ENCODE measurements around the gene TRAPPC12. TPM values are rescaled to one million over a fixed set of nuclear protein-coding genes. Genes with fewer than 3 reads are reported as not detected.

Gene TRAPPC12
- polyA plus RNA-seq, 1 donor: 83.0 TPM

- no peak for DNase-seq
These were observed 30.2 kb downstream of the TRAPPC12 start for GRCh38 chr2:3409627-3410170.

- DNase-seq: no peak
These were observed 31.6 kb downstream of the TRAPPC12 start for GRCh38 chr2:3411103-3411502.

- DNase-seq: no peak
These were observed 34.2 kb downstream of the TRAPPC12 start for GRCh38 chr2:3413697-3414096.

- no peak for DNase-seq
These were observed 34.8 kb downstream of the TRAPPC12 start for GRCh38 chr2:3414133-3414860.

- no peak for DNase-seq
These were observed 39.4 kb downstream of the TRAPPC12 start for GRCh38 chr2:3418766-3419404.

- no peak for DNase-seq
These were observed 40.7 kb downstream of the TRAPPC12 start for GRCh38 chr2:3420076-3420768.

GRCh38 chr2:3420769-3421397 is 41.4 kb downstream of the TRAPPC12 start:
- no peak for DNase-seq

GRCh38 chr2:3421580-3421979 is 42.1 kb downstream of the TRAPPC12 start:
- no peak for DNase-seq

- no peak for DNase-seq
These were observed 42.8 kb downstream of the TRAPPC12 start for GRCh38 chr2:3422161-3422779.

GRCh38 chr2:3423492-3424170 is 44.1 kb downstream of the TRAPPC12 start:
- DNase-seq: peak; percentile 39

GRCh38 chr2:3424171-3424795 is 44.8 kb downstream of the TRAPPC12 start:
- DNase-seq: no peak

GRCh38 chr2:3426615-3427014 is 47.1 kb downstream of the TRAPPC12 start:
- DNase-seq: no peak

- DNase-seq: no peak
These were observed 47.8 kb downstream of the TRAPPC12 start for GRCh38 chr2:3427272-3427671.

- no peak for DNase-seq
These were observed 49.1 kb downstream of the TRAPPC12 start for GRCh38 chr2:3428577-3428976.

- DNase-seq: no peak
These were observed 49.6 kb downstream of the TRAPPC12 start for GRCh38 chr2:3429066-3429610.

- no peak for DNase-seq
These were observed 50.7 kb downstream of the TRAPPC12 start for GRCh38 chr2:3430172-3430571.

- DNase-seq: no peak
These were observed 51.4 kb downstream of the TRAPPC12 start for GRCh38 chr2:3430740-3431490.

- DNase-seq: no peak
These were observed 52.6 kb downstream of the TRAPPC12 start for GRCh38 chr2:3432067-3432466.

- no peak for DNase-seq
These were observed 53.3 kb downstream of the TRAPPC12 start for GRCh38 chr2:3432693-3433338.

- no peak for DNase-seq
These were observed 53.8 kb downstream of the TRAPPC12 start for GRCh38 chr2:3433339-3433699.
